H1 (cell line): ENCODE measurements around the gene FADS3. TPM values are rescaled to one million over a fixed set of nuclear protein-coding genes. Genes with fewer than 3 reads are reported as not detected.

Experiments used
- BCL11A ChIP-seq, 2 experiments: IDR thresholded peaks; one replicate each; pipeline ENCODE4 v1.6.1; 2011; ENCODE audit warnings: low read depth in 2 of 2, low read length in 2 of 2, mild to moderate bottlenecking in 2 of 2
- CREB1 ChIP-seq: IDR thresholded peaks from 2 replicates; pipeline ENCODE4 v1.6.1; 2012; ENCODE audit warnings: inconsistent platforms
- EP300 ChIP-seq, 2 experiments: IDR thresholded peaks; 1 replicate in 1 of 2; 2 replicates in 1 of 2; pipeline ENCODE4 v1.6.1; 2011 to 2012; ENCODE audit warnings: low read depth in 2 of 2, low read length in 2 of 2, mild to moderate bottlenecking in 2 of 2, borderline replicate concordance in 1 of 2, inconsistent platforms in 1 of 2, moderate library complexity in 1 of 2
- EZH2 ChIP-seq: fragments of 200-600 bp; sonication (generic); IDR thresholded peaks from 2 replicates; pipeline ENCODE4 v1.7.1; 2012; ENCODE audit warnings: low read depth, mild to moderate bottlenecking, moderate library complexity, low read length, inconsistent platforms; ENCODE audit not compliant: severe bottlenecking
- KDM4A ChIP-seq: IDR thresholded peaks from one replicate; pipeline ENCODE4 v1.7.1; 2012; ENCODE audit warnings: low read depth, mild to moderate bottlenecking, moderate library complexity, low read length, inconsistent platforms; ENCODE audit not compliant: severe bottlenecking
- KDM5A ChIP-seq: fragments of 200-600 bp; IDR thresholded peaks from 2 replicates; pipeline ENCODE4 v1.7.1; 2012; ENCODE audit warnings: mild to moderate bottlenecking, low read length, inconsistent platforms, mixed read lengths
- NANOG ChIP-seq: IDR thresholded peaks from 2 replicates; pipeline ENCODE4 v1.6.1; 2011; ENCODE audit warnings: low read length, low read depth, mild to moderate bottlenecking, inconsistent platforms; ENCODE audit not compliant: insufficient read depth, poor library complexity, severe bottlenecking
- SP4 ChIP-seq: IDR thresholded peaks from 2 replicates; pipeline ENCODE4 v1.6.1; 2012; ENCODE audit warnings: low read length, inconsistent platforms
- polyA plus RNA-seq, 7 experiments: library from polyadenylated mRNA; depleted of rRNA in 3 of 7; stranded (reverse) in 5 of 7; unstranded in 2 of 7; fragments of >200 nt in 5 of 7; fragments of 200-250 nt in 2 of 7; gene quantifications; 1 replicate in 5 of 7; 2 replicates in 1 of 7; 4 replicates in 1 of 7; pipeline versions ENCODE4 v1.2.1 to v1.2.3, GENCODE V29; 2011 to 2013; ENCODE audit warnings: missing spikeins in 2 of 7, mixed read lengths in 2 of 7
- total RNA-seq: library from RNA; stranded (reverse); fragmentation: NEBNext Ultra II Directional; extraction: Animal tissue kit (Norgen Biotek cat#: 25700); gene quantifications from 2 replicates; pipeline ENCODE4 v1.2.1, GENCODE V29; 2021
- TF ChIP-seq, protein P1 (sequence below): fragments of 300-600 bp; sonication (generic); IDR thresholded peaks from 2 replicates; pipeline ENCODE4 v1.7.1; 2012; ENCODE audit warnings: low read length, moderate library complexity, mild to moderate bottlenecking, inconsistent platforms; ENCODE audit not compliant: insufficient replicate concordance
- TF ChIP-seq, protein P2 (sequence below): IDR thresholded peaks from 2 replicates; pipeline ENCODE4 v1.6.1; 2012; ENCODE audit warnings: inconsistent platforms

FADS3 gene
- total and polyA plus RNA-seq, 2 of the 8 experiments (the other 6 are each of a cell fraction or from before 2014, with no cell fraction given): 43.8 to 76.3 TPM

DNA sequence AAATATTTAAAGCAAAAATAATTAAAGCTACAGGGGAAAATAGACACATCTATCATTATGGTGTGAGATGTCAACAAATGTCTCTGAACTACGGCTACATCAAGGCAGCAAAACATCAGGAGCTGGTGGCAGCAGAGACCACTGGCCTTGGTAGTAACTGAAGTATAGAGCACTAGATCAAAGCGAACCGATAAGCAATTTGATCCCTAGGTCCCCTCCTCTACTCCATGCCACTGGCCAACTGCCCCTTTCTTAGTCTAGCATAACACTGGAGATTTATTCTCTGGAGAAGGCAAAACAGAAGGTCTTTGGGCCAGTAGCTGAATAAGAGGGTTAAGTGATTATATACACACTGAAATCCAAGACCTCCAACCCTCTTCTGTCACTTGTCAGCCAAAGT lies 39.6 kb upstream of the FADS3 start (continued):
- TF ChIP-seq, protein P1, sequence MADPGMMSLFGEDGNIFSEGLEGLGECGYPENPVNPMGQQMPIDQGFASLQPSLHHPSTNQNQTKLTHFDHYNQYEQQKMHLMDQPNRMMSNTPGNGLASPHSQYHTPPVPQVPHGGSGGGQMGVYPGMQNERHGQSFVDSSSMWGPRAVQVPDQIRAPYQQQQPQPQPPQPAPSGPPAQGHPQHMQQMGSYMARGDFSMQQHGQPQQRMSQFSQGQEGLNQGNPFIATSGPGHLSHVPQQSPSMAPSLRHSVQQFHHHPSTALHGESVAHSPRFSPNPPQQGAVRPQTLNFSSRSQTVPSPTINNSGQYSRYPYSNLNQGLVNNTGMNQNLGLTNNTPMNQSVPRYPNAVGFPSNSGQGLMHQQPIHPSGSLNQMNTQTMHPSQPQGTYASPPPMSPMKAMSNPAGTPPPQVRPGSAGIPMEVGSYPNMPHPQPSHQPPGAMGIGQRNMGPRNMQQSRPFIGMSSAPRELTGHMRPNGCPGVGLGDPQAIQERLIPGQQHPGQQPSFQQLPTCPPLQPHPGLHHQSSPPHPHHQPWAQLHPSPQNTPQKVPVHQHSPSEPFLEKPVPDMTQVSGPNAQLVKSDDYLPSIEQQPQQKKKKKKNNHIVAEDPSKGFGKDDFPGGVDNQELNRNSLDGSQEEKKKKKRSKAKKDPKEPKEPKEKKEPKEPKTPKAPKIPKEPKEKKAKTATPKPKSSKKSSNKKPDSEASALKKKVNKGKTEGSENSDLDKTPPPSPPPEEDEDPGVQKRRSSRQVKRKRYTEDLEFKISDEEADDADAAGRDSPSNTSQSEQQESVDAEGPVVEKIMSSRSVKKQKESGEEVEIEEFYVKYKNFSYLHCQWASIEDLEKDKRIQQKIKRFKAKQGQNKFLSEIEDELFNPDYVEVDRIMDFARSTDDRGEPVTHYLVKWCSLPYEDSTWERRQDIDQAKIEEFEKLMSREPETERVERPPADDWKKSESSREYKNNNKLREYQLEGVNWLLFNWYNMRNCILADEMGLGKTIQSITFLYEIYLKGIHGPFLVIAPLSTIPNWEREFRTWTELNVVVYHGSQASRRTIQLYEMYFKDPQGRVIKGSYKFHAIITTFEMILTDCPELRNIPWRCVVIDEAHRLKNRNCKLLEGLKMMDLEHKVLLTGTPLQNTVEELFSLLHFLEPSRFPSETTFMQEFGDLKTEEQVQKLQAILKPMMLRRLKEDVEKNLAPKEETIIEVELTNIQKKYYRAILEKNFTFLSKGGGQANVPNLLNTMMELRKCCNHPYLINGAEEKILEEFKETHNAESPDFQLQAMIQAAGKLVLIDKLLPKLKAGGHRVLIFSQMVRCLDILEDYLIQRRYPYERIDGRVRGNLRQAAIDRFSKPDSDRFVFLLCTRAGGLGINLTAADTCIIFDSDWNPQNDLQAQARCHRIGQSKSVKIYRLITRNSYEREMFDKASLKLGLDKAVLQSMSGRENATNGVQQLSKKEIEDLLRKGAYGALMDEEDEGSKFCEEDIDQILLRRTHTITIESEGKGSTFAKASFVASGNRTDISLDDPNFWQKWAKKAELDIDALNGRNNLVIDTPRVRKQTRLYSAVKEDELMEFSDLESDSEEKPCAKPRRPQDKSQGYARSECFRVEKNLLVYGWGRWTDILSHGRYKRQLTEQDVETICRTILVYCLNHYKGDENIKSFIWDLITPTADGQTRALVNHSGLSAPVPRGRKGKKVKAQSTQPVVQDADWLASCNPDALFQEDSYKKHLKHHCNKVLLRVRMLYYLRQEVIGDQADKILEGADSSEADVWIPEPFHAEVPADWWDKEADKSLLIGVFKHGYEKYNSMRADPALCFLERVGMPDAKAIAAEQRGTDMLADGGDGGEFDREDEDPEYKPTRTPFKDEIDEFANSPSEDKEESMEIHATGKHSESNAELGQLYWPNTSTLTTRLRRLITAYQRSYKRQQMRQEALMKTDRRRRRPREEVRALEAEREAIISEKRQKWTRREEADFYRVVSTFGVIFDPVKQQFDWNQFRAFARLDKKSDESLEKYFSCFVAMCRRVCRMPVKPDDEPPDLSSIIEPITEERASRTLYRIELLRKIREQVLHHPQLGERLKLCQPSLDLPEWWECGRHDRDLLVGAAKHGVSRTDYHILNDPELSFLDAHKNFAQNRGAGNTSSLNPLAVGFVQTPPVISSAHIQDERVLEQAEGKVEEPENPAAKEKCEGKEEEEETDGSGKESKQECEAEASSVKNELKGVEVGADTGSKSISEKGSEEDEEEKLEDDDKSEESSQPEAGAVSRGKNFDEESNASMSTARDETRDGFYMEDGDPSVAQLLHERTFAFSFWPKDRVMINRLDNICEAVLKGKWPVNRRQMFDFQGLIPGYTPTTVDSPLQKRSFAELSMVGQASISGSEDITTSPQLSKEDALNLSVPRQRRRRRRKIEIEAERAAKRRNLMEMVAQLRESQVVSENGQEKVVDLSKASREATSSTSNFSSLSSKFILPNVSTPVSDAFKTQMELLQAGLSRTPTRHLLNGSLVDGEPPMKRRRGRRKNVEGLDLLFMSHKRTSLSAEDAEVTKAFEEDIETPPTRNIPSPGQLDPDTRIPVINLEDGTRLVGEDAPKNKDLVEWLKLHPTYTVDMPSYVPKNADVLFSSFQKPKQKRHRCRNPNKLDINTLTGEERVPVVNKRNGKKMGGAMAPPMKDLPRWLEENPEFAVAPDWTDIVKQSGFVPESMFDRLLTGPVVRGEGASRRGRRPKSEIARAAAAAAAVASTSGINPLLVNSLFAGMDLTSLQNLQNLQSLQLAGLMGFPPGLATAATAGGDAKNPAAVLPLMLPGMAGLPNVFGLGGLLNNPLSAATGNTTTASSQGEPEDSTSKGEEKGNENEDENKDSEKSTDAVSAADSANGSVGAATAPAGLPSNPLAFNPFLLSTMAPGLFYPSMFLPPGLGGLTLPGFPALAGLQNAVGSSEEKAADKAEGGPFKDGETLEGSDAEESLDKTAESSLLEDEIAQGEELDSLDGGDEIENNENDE: no peak
- no peak for TF ChIP-seq EP300 (IDR thresholded peaks at IDR 0.05; ENCODE audit: borderline replicate concordance in 1 of 2, low read depth in 2 of 2, low read length in 2 of 2)
- TF ChIP-seq, protein P2, sequence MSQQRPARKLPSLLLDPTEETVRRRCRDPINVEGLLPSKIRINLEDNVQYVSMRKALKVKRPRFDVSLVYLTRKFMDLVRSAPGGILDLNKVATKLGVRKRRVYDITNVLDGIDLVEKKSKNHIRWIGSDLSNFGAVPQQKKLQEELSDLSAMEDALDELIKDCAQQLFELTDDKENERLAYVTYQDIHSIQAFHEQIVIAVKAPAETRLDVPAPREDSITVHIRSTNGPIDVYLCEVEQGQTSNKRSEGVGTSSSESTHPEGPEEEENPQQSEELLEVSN: no peak
- no peak for TF ChIP-seq CREB1
- TF ChIP-seq EZH2: no peak
- TF ChIP-seq BCL11A (IDR thresholded peaks at IDR 0.05; ENCODE audit: low read depth in 2 of 2, low read length in 2 of 2): no peak
- no peak for TF ChIP-seq KDM5A
- TF ChIP-seq NANOG: no peak
- no peak for TF ChIP-seq KDM4A
- TF ChIP-seq SP4: no peak
